PC-9 (cell line): ENCODE measurements around the gene ARHGAP26. TPM values are rescaled to one million over a fixed set of nuclear protein-coding genes. Genes with fewer than 3 reads are reported as not detected.

Source experiments
- BruUV-seq: library from RNA; stranded (reverse); fragments of 400-500 nt; replicated peaks from 2 replicates; lab custom pipeline; 2021; lab: Mats Ljungman, UMichigan
- CTCF ChIA-PET: fragments of 300-600 bp; sonication (Branson Sonifier 250); formaldehyde crosslinking; loops from one replicate; lab custom pipeline; 2022; ENCODE audit warnings: antibody characterized with exemption; lab: Charles Lee
- POLR2A ChIA-PET: fragments of 300-600 bp; sonication (Branson Sonifier 250); formaldehyde crosslinking; loops from one replicate; lab custom pipeline; 2022; ENCODE audit warnings: antibody characterized with exemption; ENCODE audit not compliant: unreplicated experiment; lab: Charles Lee
- DNase-seq, 2 experiments: peaks; one replicate each; pipeline versions ENCODE4 v3.0.0 to v3.0.0-alpha.2; 2015 to 2022; ENCODE audit warnings: mixed read lengths in 1 of 2
- H2AFZ ChIP-seq: fragments of 200-600 bp; sonication (generic); 2 replicates; pipeline ENCODE4 v1.8.1; 2017; ENCODE audit warnings: antibody characterized with exemption
- H3F3A ChIP-seq: fragments of 200-600 bp; sonication (generic); 2 replicates; pipeline ENCODE4 v1.8.1; 2017; ENCODE audit warnings: antibody characterized with exemption, mild to moderate bottlenecking, low read depth; ENCODE audit not compliant: insufficient read depth
- H3K27ac ChIP-seq: fragments of 200-600 bp; sonication (generic); 2 replicates; pipeline ENCODE4 v1.6.1; 2016; ENCODE audit warnings: mixed run types
- H3K27me3 ChIP-seq: fragments of 200-600 bp; sonication (generic); 2 replicates; pipeline ENCODE4 v1.6.1; 2016; ENCODE audit warnings: low read depth, mixed run types; ENCODE audit not compliant: insufficient read depth
- H3K36me3 ChIP-seq: fragments of 200-600 bp; sonication (generic); 2 replicates; pipeline ENCODE4 v1.6.1; 2016; ENCODE audit warnings: low read depth, mixed run types
- H3K4me1 ChIP-seq: fragments of 200-600 bp; sonication (generic); replicated peaks from 2 replicates; pipeline ENCODE4 v1.6.1; 2016; ENCODE audit warnings: mixed run types; ENCODE audit not compliant: insufficient read depth
- H3K4me2 ChIP-seq: fragments of 200-600 bp; sonication (generic); 2 replicates; pipeline ENCODE4 v1.6.1; 2017; ENCODE audit warnings: mixed run types
- H3K4me3 ChIP-seq: fragments of 200-600 bp; sonication (generic); 2 replicates; pipeline ENCODE4 v1.6.1; 2016; ENCODE audit warnings: mixed run types
- H3K79me2 ChIP-seq: fragments of 200-600 bp; sonication (generic); 2 replicates; pipeline ENCODE4 v1.6.1; 2017; ENCODE audit warnings: low read depth, mixed run types
- H3K9me2 ChIP-seq: fragments of 200-600 bp; sonication (generic); 2 replicates; pipeline ENCODE4 v1.8.1; 2017; ENCODE audit warnings: mild to moderate bottlenecking; ENCODE audit not compliant: insufficient read depth
- H3K9me3 ChIP-seq: fragments of 200-600 bp; sonication (generic); 2 replicates; pipeline ENCODE4 v1.8.1; 2016; ENCODE audit warnings: low read depth; ENCODE audit not compliant: insufficient read depth
- H4K20me1 ChIP-seq: fragments of 200-600 bp; sonication (generic); 2 replicates; pipeline ENCODE4 v1.8.1; 2017; ENCODE audit not compliant: insufficient read depth
- EZH2 ChIP-seq: fragments of 200-600 bp; sonication (generic); IDR thresholded peaks from 2 replicates; pipeline ENCODE4 v1.8.0; 2017; ENCODE audit warnings: antibody characterized with exemption, low read depth
- intact Hi-C: fragments of 100-400 bp; cut with micrococcal nuclease; formaldehyde crosslinking; loops from one replicate; pipeline ENCODE4 v1.10.0; 2022; ENCODE audit not compliant: unreplicated experiment
- total RNA-seq: library from RNA; stranded (reverse); gene quantifications from 2 replicates; pipeline ENCODE4 v1.2.3, GENCODE V29; 2021
- TF ChIP-seq, protein P1 (sequence below): fragments of 200-600 bp; sonication (generic); conservative IDR thresholded peaks from 2 replicates; pipeline ENCODE4 v1.6.1; 2017; ENCODE audit warnings: mixed run types, antibody characterized with exemption, mild to moderate bottlenecking, moderate library complexity

The ARHGAP26 gene
- total RNA-seq, 1 experiment from 2014 or later: 29.7 TPM

GRCh38 chr5:143065996-143066522 lies 295.9 kb downstream of the ARHGAP26 start:
- TF ChIP-seq, protein P1, sequence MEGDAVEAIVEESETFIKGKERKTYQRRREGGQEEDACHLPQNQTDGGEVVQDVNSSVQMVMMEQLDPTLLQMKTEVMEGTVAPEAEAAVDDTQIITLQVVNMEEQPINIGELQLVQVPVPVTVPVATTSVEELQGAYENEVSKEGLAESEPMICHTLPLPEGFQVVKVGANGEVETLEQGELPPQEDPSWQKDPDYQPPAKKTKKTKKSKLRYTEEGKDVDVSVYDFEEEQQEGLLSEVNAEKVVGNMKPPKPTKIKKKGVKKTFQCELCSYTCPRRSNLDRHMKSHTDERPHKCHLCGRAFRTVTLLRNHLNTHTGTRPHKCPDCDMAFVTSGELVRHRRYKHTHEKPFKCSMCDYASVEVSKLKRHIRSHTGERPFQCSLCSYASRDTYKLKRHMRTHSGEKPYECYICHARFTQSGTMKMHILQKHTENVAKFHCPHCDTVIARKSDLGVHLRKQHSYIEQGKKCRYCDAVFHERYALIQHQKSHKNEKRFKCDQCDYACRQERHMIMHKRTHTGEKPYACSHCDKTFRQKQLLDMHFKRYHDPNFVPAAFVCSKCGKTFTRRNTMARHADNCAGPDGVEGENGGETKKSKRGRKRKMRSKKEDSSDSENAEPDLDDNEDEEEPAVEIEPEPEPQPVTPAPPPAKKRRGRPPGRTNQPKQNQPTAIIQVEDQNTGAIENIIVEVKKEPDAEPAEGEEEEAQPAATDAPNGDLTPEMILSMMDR: no peak
- TF ChIP-seq EZH2: no peak
- Histone ChIP-seq H4K20me1 (no peaks in the 10 kb centered on the region), H3K36me3 (no peaks in the 10 kb centered on the region), H3K27me3 (no peaks in the 10 kb centered on the region), H3F3A (peaks cover 7% of the 10 kb centered on the region; the same call in 1 of the 2 replicates), H2AFZ (no peak overlapping the region), H3K4me2 (no peak overlapping the region), H3K4me3 (no peak overlapping the region), H3K9me2 (no peaks in the 10 kb centered on the region), H3K27ac (no peak overlapping the region), H3K79me2 (no peaks in the 10 kb centered on the region), H3K4me1 (peaks cover 6% of the 10 kb centered on the region), H3K9me3 (no peaks in the 10 kb centered on the region)
- POLR2A ChIA-PET: interaction anchor here (0.7 kb wide), 1 partner anchor 14 kb away, joined by 3 read pairs; no protein-coding TSS in a partner anchor
- DNase-seq: no peak
- CTCF ChIA-PET: no interaction called here
- BruUV-seq: no TSS peak
- intact Hi-C loops: no loop called here

GRCh38 chr5:143066556-143067281 lies 296.5 kb downstream of the ARHGAP26 start:
- ChIA-PET CTCF (no interaction called here), POLR2A (no interaction called here)
- H4K20me1 ChIP-seq: no peaks in the 10 kb centered on the region
- BruUV-seq: no TSS peak
- H3K36me3 ChIP-seq: no peaks in the 10 kb centered on the region
- peaks cover under 1% of the 10 kb centered on the region; the same call in 1 of the 2 replicates for H3F3A ChIP-seq
- H3K4me3 ChIP-seq: no peak overlapping the region
- intact Hi-C loops: no loop called here
- H3K4me1 ChIP-seq: peaks cover under 1% of the 10 kb centered on the region; the same call in 1 of the 2 replicates
- no peaks in the 10 kb centered on the region for H3K9me3 ChIP-seq
- no peak for DNase-seq
- no peak overlapping the region for H2AFZ ChIP-seq
- H3K4me2 ChIP-seq: no peak overlapping the region
- no peaks in the 10 kb centered on the region for H3K27me3 ChIP-seq
- H3K27ac ChIP-seq: no peak overlapping the region
- H3K9me2 ChIP-seq: no peaks in the 10 kb centered on the region
- H3K79me2 ChIP-seq: no peaks in the 10 kb centered on the region
- TF ChIP-seq, protein P1: no peak
- no peak for TF ChIP-seq EZH2

- Histone ChIP-seq H3K27ac (no peak overlapping the region), H3F3A (no peaks in the 10 kb centered on the region), H3K9me3 (no peaks in the 10 kb centered on the region), H3K9me2 (no peaks in the 10 kb centered on the region), H3K4me1 (no peaks in the 10 kb centered on the region), H2AFZ (no peak overlapping the region), H3K79me2 (no peaks in the 10 kb centered on the region), H3K36me3 (no peaks in the 10 kb centered on the region), H3K4me3 (no peak overlapping the region), H3K4me2 (no peak overlapping the region), H4K20me1 (no peaks in the 10 kb centered on the region), H3K27me3 (no peaks in the 10 kb centered on the region)
- BruUV-seq: no TSS peak
- no peak for DNase-seq
- TF ChIP-seq, protein P1: no peak
- no peak for TF ChIP-seq EZH2
- intact Hi-C loops: no loop called here
- ChIA-PET CTCF (no interaction called here), POLR2A (no interaction called here)
Measured at GRCh38 chr5:143068712-143069111, 298.5 kb downstream of the ARHGAP26 start.
